HG03565 (cell line): ENCODE data around the gene BLM.

Source experiments
- ATAC-seq: cut with Tn5 transposase; IDR thresholded peaks from one replicate; pipeline ENCODE4 v1.9.1; 2021; ENCODE audit warnings: mild to moderate bottlenecking, moderate library complexity; ENCODE audit not compliant: unreplicated experiment

The BLM gene

DNA sequence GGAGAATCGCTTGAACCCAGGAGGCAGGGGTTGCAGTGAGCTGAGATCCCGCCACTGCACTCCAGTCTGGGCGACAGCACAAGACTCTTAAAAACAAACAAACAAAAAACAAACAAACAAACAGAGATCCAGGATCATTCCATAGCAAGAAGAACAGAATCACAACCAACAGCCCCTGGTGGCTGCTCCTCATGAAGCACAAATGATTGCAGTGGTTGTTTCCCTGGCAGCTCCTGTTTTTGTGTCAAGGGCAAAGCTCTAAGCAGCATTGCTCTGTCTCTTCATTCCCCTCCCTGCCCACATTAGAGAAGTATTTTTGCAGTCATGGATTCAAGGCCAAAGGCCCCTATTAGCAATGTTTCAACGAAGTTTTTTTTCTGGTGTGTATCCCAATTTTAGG, 25.8 kb upstream of the BLM start:
- ATAC-seq = no peak

DNA sequence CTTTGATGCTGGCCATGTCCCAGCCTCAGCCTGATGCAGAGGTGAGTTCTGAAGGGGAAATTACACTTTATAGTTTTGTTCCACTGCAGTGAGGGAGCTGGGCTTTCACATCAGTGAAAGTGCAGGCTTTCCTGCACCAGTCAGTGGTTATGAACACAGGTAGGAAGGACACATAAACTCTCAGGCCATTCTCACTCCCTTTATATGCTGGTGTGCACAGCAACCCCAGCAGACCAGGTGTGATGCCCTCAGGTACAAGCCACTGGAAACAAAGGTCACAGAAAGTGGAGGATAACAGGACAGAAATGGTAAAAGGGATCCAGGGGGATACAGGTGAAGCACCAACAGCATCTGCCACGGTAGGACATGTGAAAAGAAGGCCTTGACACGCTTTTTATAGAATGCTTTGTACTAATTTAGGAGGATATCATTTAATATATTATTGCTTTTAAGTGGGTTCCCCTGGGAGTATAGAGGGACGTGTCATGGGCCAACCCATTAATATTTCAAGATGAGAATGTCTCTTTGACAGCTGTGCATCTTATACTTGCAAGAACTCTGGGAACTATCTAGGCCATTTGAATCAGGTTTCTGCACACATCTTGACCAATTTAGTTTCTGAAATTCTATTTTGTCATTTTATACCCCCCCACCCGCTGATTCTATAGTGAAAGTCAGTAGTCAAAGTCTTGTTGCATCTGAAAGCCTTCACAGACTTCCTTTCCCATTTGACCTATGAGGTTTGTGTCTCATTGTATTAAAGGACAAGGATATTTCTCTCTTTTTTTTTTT, 25.0 kb upstream of the BLM start:
- ATAC-seq = peak; percentile 44

DNA sequence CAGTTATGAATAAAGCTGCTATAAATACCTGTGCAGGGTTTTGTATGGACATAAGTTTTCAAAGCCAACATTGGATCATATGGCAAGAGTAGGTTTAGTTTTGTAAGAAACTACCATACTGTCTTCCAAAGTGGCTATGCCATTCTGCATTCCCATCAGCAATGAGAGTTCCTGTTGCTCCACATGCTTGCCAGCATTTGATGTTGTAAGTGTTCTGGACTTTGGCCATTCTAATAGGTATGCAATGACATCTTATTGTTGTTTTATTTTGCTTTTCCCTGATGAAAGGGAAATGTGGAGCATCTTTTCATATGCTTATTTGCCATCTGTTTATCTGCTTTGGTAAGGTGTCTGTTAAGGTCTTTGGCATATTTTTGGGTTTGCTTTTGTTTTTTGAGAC, 22.2 kb upstream of the BLM start:
- no peak for ATAC-seq

DNA sequence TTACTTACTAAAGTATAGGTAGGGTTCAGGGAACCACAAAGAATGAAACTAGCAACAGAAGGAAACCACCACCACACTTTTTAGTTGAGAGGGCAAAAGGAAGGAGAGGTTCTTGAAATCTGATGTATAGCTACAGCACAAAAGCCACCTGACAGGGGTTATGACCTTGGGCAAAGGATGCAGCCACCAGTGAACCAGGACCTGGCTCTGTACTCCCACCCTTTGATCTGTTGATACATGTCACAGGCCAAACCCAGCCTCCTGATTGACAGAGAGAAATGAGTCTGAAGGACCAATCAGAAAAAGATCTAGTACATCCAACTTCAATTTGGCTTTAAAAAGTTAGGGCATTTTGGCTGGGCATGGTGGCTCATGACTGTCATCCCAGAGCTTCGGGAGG, 20.0 kb upstream of the BLM start:
- no peak for ATAC-seq

DNA sequence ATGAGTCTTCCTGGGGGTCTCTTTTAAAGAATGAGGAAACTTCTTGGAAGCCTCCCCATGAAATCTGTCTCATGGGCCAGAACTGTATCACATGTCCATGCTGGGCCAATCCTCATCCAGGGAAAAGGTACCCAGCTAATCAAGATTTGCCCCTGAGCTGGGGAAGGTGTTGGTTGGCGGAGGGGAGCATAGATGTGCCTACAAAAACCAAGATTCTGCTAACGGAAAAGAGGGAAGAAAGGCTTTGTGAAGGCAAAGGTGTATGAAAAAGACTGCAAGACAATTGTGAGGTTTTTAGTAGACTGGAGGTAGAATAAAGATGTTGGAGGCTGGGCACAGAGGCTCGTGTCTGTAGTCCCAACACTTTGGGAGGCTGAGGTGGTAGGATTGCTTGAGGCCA, 18.5 kb upstream of the BLM start:
- ATAC-seq = no peak

DNA sequence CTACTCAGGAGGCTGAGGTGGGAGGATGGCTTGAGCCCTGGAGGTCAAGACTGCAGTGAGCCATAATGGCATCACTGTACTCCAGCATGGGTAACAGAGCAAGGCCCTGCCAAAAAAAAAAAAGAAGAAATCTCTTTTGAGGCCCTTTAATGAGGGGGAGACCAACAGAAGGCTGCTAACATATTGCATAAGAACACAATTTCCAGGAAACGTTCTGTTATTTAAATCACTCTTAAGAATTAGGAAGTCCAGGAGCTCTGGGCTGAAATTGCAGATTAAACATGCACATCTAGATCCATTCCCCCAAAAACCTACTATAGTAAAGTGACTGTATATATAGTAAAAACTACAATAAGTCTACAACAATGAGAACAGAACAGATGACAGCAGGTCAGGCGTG, 16.1 kb upstream of the BLM start:
- ATAC-seq = no peak

DNA sequence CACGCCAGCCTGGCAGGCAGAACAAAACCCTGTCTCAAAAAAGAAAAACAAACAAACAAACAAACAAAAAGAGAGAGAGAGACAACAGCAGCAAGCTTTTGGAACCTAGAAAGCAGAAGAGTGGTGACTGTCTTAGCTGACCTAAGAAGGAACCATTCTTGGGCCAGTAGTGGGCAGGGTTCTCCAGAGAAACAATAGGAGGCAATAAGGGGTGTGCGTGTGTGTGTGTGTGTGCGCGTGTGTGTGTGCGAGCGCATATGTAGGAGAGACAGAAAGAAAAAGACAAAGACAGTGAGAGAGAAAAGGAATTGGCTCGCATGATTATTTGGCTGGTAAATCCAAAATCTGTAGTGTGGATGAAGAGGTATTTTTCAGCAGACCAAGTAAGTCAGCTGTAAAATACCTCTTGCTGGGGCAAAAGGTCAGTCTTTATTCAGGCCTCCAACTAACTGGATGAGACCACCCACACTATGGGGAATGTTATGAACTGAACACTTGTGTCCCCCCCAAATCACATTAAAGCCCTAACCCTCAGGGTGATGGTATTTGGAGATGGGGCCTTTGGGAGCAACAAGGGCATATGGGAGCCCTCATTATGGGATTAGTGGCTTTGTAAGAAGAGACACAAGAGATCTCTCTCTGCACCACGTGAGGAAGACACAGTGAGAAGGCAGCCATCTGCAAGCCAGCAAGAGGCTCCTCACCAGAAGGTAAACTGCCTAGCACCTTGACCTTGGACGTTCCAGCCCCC, 15.1 kb upstream of the BLM start:
- no peak for ATAC-seq

DNA sequence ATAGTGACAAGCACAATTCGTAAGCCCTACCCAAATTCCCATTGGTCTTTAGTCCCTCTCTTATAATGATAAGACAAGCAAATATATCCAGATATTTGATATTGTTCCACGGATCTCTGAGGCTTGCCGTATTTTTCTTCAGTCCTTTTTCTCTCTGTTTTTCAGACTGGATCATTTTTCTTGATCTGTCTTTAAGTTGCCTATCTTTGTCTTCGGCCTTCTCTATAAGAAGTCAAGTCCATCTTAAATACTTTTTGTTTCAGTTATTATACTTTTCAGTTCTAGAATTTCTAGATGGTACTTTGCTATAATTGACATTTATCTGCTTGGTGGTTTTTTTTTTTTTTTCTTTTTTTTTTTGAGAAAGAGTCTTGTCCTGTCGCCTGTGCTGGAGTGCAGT, 13.7 kb upstream of the BLM start:
- ATAC-seq = no peak

DNA sequence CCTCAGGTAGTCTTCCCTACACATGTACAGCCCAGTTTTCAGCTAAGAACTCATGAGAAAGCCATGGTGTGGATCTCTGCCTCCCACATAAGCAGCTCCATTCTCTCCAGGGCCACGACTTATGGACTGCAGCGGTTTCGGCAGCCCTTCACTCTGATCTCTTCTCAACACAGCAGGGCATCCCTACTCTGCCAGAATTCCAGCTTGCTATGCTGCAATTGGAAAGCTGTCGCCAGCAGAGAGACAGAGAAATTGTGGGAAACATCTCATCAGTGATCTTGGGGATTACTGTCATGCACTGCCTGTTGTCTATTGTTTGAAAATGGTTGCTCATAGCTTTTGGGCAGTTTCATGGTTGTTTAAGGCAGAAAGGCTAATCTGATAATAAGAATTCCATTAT, 11.9 kb upstream of the BLM start:
- no peak for ATAC-seq

DNA sequence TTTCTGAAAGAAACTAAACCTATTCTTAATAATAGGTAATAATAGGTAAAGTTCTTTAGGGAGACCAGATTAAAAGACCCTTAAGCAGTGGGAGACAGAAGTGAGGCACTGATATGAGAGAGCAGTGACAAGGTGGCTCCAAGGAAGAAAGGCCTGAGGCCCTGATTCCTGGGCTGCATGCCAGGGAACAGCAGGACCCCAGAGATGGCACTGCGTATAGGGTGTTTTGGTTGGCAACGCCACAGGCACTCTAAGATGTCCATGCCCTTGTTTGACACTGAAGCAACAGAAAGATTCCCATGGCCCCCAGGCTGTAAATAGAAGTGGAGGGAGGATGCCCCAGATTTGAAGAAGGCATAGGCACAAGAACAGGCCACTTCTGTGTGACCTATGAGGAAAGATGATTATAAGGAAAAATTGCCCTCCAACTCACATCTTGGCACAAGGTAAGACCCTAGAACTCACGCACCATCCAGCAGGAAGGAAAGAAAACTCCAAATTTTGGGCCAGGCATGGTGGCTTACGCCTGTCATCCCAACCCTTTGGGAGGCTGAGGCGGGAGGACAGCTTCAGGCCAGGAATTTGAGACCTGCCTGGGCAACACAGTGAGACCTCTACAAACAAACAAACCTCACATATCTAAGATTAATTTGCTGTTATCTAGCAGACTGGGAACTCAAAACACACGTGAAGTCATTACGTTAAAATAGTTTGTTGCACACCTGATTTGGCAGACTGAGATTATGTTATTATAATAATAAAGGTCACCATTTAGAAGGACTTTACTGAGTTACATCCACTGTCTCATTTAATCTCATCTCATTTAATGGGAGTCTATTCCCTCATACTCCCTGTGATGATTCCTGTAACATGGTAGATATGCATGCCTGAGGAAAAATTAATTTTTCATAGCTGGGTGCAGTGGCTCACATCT, 10.5 kb upstream of the BLM start:
- ATAC-seq = no peak

DNA sequence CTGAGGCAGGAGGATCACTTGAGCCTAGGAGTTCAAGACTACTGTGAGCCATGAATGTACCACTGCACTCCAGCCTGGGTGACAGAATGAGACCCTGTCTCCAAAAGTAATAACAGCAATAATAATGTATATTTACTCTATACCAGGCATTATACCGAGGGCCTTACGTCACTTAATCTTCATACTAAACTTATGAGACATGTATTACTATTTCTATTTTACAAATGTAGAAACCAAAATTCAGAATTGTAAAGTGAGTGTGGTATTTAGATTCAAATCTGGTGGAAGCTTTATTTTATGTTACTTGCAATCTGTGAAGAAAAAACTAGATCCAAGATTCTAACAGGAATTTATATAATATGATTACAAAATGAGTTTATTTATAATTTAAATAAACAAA, 9.7 kb upstream of the BLM start:
- no peak for ATAC-seq

DNA sequence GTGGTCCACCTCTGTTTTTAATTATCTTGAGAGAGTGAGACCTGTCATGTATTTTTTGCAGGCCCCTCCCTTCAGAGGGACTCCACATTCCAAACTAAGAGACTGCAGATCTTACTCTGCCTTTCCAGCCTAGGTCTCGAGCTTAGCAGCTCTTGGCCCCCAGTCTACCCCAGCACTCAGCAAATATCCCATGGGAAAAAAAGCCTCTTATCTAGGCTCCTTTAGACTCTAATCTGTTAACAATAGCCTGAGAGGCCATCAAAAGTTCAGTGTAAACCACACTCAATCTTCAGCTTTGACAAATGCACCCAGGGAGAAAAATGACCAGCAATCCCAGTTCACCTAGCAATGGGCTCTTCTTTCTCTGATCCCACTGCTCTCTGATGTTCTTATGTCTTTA, 8.6 kb upstream of the BLM start:
- ATAC-seq = no peak

DNA sequence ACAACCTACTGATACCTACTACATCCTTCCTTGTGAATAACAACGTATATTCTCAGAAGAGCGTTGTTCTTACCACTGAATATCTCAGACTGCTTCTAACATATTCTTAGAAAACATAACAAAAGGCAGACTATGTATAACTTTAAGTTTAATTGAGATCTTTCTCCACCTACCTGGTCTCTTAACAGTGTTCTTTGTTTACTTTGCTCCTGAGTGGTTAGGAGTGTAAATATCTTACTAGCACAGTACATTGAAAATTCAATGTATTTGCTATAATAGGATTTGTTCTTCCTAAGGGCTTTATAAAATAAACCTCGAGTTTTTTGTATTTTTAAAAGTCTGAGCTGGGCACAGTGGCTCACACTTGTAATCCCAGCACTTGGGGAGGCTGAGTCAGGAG, 7.9 kb upstream of the BLM start:
- no peak for ATAC-seq

DNA sequence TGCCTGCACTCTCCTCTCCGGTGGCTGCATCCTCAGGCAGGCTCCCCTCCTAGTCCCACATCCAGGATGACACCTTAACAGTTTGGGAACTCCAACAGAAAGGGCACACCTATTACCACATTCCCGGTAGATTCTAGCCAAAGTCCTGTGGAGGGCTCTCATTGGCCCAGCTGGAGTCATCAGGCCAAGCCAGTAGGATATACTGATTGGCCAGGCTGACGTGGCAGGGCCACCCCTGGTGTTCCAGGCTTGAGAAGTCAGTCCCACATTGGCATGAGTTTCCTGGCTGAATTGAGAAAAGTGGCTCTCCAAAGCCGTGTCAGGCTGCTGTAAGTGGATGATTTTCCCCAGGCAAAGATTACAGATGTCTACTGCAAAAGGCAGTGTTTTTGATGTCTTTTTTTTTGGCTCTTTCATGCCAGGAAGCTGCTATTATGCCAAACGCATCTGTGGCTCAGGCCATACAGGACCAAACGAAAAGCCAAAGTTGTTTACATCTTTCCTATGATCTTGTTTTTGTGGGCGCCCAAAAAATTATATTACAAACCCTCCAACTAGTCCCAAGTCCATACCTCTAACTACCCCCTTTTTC, 6.6 kb upstream of the BLM start:
- ATAC-seq = no peak

DNA sequence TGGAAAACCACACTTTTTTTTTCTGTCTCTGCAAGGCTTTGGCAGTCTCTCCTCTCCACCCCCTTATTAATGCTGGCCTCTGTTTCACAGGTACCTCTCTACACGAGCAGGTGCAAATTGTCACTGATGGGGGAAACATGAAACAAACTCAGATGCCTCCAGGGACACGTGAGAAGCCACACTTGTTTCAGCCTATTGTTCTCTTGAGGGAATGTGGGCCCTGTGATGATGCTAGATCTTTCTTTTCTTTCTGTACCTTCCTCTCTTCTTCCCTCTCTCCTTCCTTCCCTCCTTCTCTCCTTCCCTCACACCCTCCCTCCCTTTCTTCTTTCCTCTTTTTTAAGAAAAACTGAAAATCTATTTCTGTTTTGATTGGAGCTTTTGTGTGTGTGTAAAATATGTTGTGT, 5.7 kb upstream of the BLM start:
- ATAC-seq = no peak

DNA sequence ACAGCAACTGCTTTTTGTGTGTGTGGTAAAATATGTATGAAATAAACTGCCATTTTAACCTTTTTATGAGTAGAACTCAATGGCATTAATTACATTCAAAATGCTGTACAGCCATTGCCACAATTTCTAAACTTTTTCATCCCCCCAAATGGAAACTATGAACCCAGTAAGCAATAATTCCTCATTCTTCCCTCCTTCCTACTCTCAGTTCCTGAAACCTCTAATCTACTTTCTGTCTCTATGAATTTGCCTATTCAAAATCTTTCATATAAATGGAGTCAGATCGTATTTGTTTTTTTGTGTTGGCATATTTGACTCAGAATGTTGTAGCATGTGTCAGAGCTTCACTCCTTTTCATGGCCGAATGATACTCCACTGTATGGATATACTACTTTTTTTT, 5.3 kb upstream of the BLM start:
- no peak for ATAC-seq

DNA sequence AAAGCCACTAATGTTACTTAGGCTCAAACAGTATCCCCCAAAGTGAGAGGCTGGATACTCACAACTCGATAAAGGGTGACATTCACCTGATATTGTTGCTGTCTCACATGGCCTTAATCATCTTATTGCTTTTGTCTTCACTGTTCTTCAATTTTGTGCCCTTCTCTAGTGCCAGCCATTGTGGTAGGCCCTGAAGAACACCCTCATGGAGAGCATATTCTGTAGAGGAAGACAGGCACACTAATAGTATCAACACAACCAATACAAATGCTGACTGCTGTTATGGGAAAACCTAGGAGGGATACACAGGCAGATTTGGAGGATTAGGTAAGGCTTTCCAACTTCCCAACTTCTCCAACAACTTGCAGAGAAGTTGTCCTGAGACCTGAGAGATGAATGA, 4.1 kb upstream of the BLM start:
- no peak for ATAC-seq

DNA sequence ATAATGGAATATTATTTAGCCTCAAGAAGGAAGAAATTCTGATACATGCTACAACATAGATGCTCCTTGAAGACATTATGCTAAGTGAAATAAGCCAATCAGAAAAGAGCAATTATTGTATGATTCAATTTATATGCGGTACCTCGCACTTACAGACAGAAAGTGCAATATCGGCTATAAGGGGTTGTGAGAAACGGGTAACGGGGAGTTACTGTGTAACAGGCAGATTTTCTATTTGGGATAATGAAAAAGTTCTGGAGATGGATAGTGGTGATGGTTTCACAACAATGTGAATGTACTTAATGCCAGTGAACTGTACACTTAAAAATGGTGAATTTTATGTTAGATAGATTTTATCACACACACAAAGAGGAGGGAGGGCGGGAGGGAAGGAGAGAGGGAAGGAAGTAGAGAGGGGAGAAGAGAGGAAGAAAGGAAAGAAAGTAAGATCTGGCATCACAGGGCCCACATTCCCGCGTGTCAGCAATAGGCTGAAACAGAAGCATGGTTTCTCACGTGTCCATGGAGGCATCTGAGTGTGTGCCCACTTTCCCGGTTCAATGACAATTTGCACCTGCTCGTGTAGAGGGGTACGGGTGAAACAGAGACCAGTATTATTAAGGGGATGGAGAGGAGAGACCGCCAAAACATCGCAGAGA, 700 bp upstream of the BLM start:
- no peak for ATAC-seq

DNA sequence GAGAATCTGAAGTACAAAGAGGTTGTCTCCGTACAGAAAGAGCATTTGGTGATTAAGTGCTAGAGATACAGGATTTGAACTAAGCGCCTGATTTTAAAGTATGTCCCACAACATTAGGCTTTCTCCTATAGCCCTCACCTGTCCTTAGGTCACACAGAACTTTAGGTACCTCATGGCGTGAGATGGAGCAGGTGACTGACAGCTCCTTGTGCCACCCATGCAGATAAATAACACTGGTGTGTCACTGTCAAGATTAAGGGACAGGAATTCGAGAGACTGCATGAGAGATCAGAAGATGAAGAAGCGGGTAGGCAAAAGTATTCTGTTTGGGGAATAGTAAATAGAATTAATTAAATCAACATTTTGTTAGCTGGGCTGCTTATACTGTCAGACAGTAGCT, 1.1 kb downstream of the BLM start:
- no peak for ATAC-seq

DNA sequence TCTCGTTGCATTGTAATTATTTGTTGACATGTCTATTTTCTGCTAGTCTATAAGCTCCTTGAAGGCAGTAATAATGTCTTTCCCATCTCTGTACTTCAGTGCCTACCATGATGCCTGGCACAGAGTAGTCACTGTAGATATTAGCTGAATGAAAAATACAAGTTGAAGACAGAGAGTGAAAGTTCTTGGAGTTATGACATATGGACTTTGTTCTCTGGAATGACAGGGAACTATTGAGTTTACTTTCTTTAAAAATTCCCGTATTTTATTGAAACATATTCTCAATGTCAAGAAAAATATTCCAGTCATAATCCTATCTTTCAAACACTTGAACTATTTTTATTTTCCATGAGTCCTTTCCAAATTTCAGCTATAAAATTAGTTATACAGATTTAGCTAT, 3.0 kb downstream of the BLM start:
- no peak for ATAC-seq

DNA sequence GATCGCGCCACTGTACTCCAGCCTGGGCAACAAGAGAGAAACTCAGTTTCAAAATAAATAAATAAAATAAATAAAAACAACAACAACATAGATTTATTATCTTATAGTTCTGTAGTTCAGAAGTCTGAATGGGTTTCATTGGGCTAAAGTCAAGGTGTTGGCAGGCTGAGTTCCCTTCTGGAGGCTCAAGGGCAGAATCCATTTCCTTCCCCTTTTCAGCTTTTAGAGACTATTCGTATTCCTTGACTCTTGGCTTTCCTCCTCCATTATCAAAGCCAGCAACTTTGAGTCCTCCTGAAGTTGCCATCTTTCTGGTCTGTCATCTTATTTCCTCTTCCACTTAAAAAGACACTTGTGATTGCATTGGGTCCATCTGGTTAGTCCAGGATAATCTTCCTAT, 12.1 kb downstream of the BLM start:
- ATAC-seq = no peak
